IMR-90 (cell line): ENCODE results near the gene ELFN2. TPM values are rescaled to one million over a fixed set of nuclear protein-coding genes. Genes with fewer than 3 reads are reported as not detected.

Experiments
- ATAC-seq: fragments of 200-7000 bp; cut with Tn5 transposase; 2 replicates; pipeline ENCODE4 v1.9.1; 2020; ENCODE audit warnings: low read depth, mild to moderate bottlenecking, moderate library complexity
- BruUV-seq: library from RNA; stranded (reverse); fragments of 400-500 nt; replicated peaks from 2 replicates; lab custom pipeline; 2021; lab: Mats Ljungman, UMichigan
- CTCF ChIA-PET: fragments of 300-600 bp; formaldehyde crosslinking; extraction: SDS; loops from one replicate; lab custom pipeline; 2021; ENCODE audit warnings: antibody characterized with exemption; lab: Yijun Ruan, JAX
- POLR2A ChIA-PET: fragments of 300-600 bp; sonication (Branson Sonifier 250); formaldehyde crosslinking; loops from one replicate; lab custom pipeline; 2022; ENCODE audit warnings: antibody characterized with exemption; ENCODE audit not compliant: unreplicated experiment; lab: Charles Lee
- DNase-seq: peaks from one replicate; pipeline ENCODE4 v3.0.0; 2013
- H2AFZ ChIP-seq: replicated peaks from 2 replicates; pipeline ENCODE3; 2013; ENCODE audit warnings: low read length, mild to moderate bottlenecking; ENCODE audit not compliant: poor library complexity
- H2AK5ac ChIP-seq: 2 replicates; pipeline ENCODE4 v1.6.1; 2013; ENCODE audit warnings: low read depth, low read length, inconsistent platforms
- H2AK9ac ChIP-seq: replicated peaks from 2 replicates; pipeline ENCODE3; 2013; ENCODE audit warnings: mild to moderate bottlenecking, low read depth, low read length, moderate library complexity; ENCODE audit not compliant: poor library complexity
- H2BK120ac ChIP-seq: 2 replicates; pipeline ENCODE4 v1.6.1; 2013; ENCODE audit warnings: low read depth, low read length, inconsistent platforms
- H2BK15ac ChIP-seq: 3 replicates; pipeline ENCODE4 v1.6.1; 2013; ENCODE audit warnings: low read depth, low read length, inconsistent platforms
- H2BK20ac ChIP-seq: 2 replicates; pipeline ENCODE4 v1.6.1; 2013; ENCODE audit warnings: low read depth, mild to moderate bottlenecking, inconsistent platforms, low read length, moderate library complexity
- H2BK5ac ChIP-seq: 2 replicates; pipeline ENCODE4 v1.6.1; 2013; ENCODE audit warnings: mild to moderate bottlenecking, low read depth, low read length, inconsistent platforms; ENCODE audit not compliant: poor library complexity, severe bottlenecking
- H3K14ac ChIP-seq: replicated peaks from 2 replicates; pipeline ENCODE4 v1.6.1; 2013; ENCODE audit warnings: low read depth, low read length, inconsistent platforms
- H3K18ac ChIP-seq: 2 replicates; pipeline ENCODE4 v1.6.1; 2013; ENCODE audit warnings: low read depth, low read length, control low read depth
- H3K23ac ChIP-seq: 2 replicates; pipeline ENCODE4 v1.6.1; 2013; ENCODE audit warnings: low read depth, low read length, inconsistent platforms
- H3K27ac ChIP-seq: 2 replicates; pipeline ENCODE4 v1.5.1; 2013; ENCODE audit warnings: mild to moderate bottlenecking, control low read depth, low read length; ENCODE audit not compliant: insufficient read depth
- H3K27me3 ChIP-seq: 2 replicates; pipeline ENCODE4 v1.6.1; 2013; ENCODE audit warnings: low read length; ENCODE audit not compliant: control insufficient read depth, insufficient read depth
- H3K36me3 ChIP-seq: 2 replicates; pipeline ENCODE4 v1.6.1; 2013; ENCODE audit warnings: low read length, mixed read lengths; ENCODE audit not compliant: control insufficient read depth, insufficient read depth
- H3K4ac ChIP-seq: 2 replicates; pipeline ENCODE4 v1.6.1; 2013; ENCODE audit warnings: low read depth, low read length, inconsistent platforms
- H3K4me1 ChIP-seq: 2 replicates; pipeline ENCODE4 v1.6.1; 2013; ENCODE audit warnings: low read length, mixed read lengths; ENCODE audit not compliant: control insufficient read depth, insufficient read depth
- H3K4me2 ChIP-seq: 2 replicates; pipeline ENCODE4 v1.6.1; 2013; ENCODE audit warnings: low read depth, mild to moderate bottlenecking, control low read depth, low read length, moderate library complexity
- H3K4me3 ChIP-seq: 2 replicates; pipeline ENCODE4 v1.5.1; 2013; ENCODE audit warnings: low read depth, mild to moderate bottlenecking, control low read depth, low read length, moderate library complexity; ENCODE audit not compliant: insufficient read depth
- H3K56ac ChIP-seq: 2 replicates; pipeline ENCODE4 v1.6.1; 2013; ENCODE audit warnings: low read length, inconsistent platforms; ENCODE audit not compliant: insufficient read depth; ENCODE audit errors: extremely low read depth
- H3K79me1 ChIP-seq, 2 experiments: 2 replicates each; pipeline ENCODE4 v1.6.1; 2013; ENCODE audit warnings: low read length in 2 of 2, inconsistent platforms in 1 of 2, low read depth in 1 of 2
- H3K9ac ChIP-seq: 2 replicates; pipeline ENCODE4 v1.6.1; 2013; ENCODE audit warnings: low read depth, low read length, control low read depth
- H3K9me1 ChIP-seq: 2 replicates; pipeline ENCODE4 v1.6.1; 2013; ENCODE audit warnings: low read length, inconsistent platforms; ENCODE audit not compliant: insufficient read depth
- H3K9me3 ChIP-seq: 2 replicates; pipeline ENCODE4 v1.6.1; 2013; ENCODE audit warnings: low read length; ENCODE audit not compliant: control insufficient read depth, insufficient read depth
- H4K20me1 ChIP-seq: 2 replicates; pipeline ENCODE4 v1.6.1; 2013; ENCODE audit warnings: low read length, inconsistent platforms; ENCODE audit not compliant: insufficient read depth
- H4K5ac ChIP-seq: 2 replicates; pipeline ENCODE4 v1.6.1; 2013; ENCODE audit warnings: mild to moderate bottlenecking, low read depth, low read length, control low read depth
- H4K8ac ChIP-seq, 2 experiments: 2 replicates each; pipeline ENCODE4 v1.6.1; 2013; ENCODE audit warnings: low read depth in 2 of 2, low read length in 2 of 2, control low read depth in 1 of 2, inconsistent platforms in 1 of 2
- H4K91ac ChIP-seq: 2 replicates; pipeline ENCODE4 v1.6.1; 2013; ENCODE audit warnings: low read depth, low read length, inconsistent platforms; ENCODE audit not compliant: insufficient read depth
- MAFK ChIP-seq: IDR thresholded peaks from 2 replicates; pipeline ENCODE4 v1.6.1; 2012; ENCODE audit warnings: low read depth, low read length, improper control_type of control experiment
- NFE2L2 ChIP-seq: fragments of 150-350 bp; IDR thresholded peaks from 2 replicates; pipeline ENCODE4 v1.6.1; 2016; ENCODE audit warnings: low read depth, mild to moderate bottlenecking, low read length
- RFX5 ChIP-seq: IDR thresholded peaks from 2 replicates; pipeline ENCODE4 v1.8.0; 2012; ENCODE audit warnings: low read depth, mild to moderate bottlenecking, low read length, moderate library complexity
- SMC3 ChIP-seq: fragments of 150-350 bp; IDR thresholded peaks from 2 replicates; pipeline ENCODE4 v1.6.1; 2016; ENCODE audit warnings: low read depth, mild to moderate bottlenecking, antibody characterized with exemption, low read length, moderate library complexity
- WGBS, 2 experiments: methylation state at CpG; one replicate each; pipeline versions ENCODE4 v1.1.5 to v1.1.7; 2013; ENCODE audit warnings: missing lambda C conversion rate in 2 of 2; ENCODE audit not compliant: insufficient read length in 1 of 2; ENCODE audit errors: extremely low coverage in 2 of 2; 5-methylcytosine and 5-hydroxymethylcytosine counted together
- dilution Hi-C: fragments of 300-500 bp; cut with HindIII; formaldehyde crosslinking; loops from one replicate; pipeline ENCODE4 v1.14.3; 2018; ENCODE audit warnings: low sequenced_read_pairs; ENCODE audit not compliant: unreplicated experiment
- in situ Hi-C: fragments of 300-500 bp; cut with MboI; formaldehyde crosslinking; loops from 3 replicates; pipeline ENCODE4 v1.14.3; 2019; ENCODE audit warnings: low sequenced_read_pairs, inconsistent platforms, mixed read lengths
- intact Hi-C: fragments of 100-400 bp; cut with micrococcal nuclease; formaldehyde crosslinking; loops from 2 replicates; pipeline ENCODE4 v1.10.0; 2022
- polyA plus RNA-seq, 3 experiments: library from polyadenylated mRNA; depleted of rRNA; stranded (reverse); fragments of >200 nt; gene quantifications; 2 replicates each; pipeline ENCODE4 v1.2.3, GENCODE V29; 2012; ENCODE audit warnings: low replicate concordance in 1 of 3
- total RNA-seq: library from RNA; depleted of rRNA; stranded (reverse); fragments of >200 nt; gene quantifications from 2 replicates; pipeline ENCODE4 v1.2.3, GENCODE V29; 2012
- TF ChIP-seq, protein P1 (sequence below): fragments of 150-350 bp; IDR thresholded peaks from 2 replicates; pipeline ENCODE4 v1.6.1; 2016; ENCODE audit warnings: low read depth, mild to moderate bottlenecking, low read length, moderate library complexity, borderline replicate concordance
- TF ChIP-seq, protein P2 (sequence below): fragments of 150-350 bp; IDR thresholded peaks from 2 replicates; pipeline ENCODE4 v1.6.1; 2017; ENCODE audit warnings: mild to moderate bottlenecking, antibody characterized with exemption, low read length, low read depth

Gene ELFN2
- total and polyA plus RNA-seq, 2 of the 4 experiments (the other 2 are of a cell fraction): 0.72 to 5.0 TPM

DNA sequence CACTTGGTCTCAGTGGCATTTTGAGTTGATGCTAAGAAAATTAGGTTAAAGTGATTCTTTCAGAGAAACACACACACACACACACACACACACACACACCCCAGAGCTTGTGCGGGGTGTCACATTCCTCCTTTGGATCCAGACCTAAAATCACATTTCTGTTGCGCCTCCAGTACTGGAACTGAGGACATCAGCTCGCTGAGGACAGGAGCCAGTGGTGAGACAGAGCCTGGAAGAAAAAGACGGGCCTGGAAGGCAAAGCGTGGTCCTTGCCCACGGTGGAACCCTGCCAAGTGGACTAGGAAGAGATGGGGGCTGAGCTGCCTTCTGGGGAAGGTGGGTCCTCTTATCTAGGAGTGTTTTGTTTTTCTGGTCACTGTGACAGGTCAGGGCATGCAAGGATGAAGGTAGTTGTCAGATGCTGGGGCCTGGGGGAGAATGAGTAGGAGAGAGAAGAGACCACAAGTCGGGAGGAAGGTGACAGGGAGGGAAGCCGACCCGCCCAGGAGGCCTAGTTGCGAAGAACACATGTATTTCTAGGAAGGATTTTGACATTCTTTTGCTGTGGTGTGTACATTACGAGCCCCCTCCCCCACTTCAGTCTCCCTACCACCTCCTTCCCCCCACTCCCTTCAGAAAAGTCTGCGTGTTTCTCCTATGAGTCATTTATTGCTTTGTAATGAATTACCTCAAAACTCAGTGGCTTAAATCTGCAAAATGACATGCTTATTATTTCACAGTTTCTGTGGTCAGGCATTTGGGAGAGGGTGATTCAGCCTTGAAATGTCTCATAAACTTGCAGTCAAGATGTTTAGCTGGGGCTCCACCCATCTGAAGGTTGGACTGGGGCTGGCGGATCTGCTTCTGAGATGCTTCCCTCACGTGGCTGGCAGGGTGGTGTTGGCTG, 4.8 kb upstream of the ELFN2 start (continued):
- TF ChIP-seq, protein P1, sequence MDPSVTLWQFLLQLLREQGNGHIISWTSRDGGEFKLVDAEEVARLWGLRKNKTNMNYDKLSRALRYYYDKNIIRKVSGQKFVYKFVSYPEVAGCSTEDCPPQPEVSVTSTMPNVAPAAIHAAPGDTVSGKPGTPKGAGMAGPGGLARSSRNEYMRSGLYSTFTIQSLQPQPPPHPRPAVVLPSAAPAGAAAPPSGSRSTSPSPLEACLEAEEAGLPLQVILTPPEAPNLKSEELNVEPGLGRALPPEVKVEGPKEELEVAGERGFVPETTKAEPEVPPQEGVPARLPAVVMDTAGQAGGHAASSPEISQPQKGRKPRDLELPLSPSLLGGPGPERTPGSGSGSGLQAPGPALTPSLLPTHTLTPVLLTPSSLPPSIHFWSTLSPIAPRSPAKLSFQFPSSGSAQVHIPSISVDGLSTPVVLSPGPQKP: no peak
- TF ChIP-seq SMC3: peak; percentile 17; the same call in 1 of the 2 replicates

DNA sequence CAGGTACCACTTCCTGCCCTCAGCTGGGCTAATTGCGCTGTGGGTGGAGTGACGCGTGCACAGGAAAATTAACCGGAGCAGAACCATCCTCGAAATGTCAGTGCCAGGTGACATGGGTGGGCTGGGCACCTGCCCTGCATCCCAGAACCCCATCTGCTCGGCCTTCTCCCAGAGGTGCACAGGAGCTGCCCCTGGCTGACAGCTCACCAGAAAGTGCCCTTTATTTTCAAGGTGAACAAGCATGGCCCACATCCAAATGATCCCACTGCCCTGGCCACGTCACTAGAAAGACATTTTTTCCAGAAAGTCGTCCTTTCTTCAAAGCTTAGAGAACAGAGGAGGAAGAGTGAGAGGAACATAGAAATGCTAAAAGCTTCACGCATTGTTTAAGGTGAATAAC, 4.1 kb upstream of the ELFN2 start:
- Histone ChIP-seq H3K4ac (peak overlapping the region; percentile 99), H3K27me3 (no peaks in the 10 kb centered on the region), H2BK120ac (peak overlapping the region; percentile 99), H4K5ac (peak overlapping the region; percentile 53; the same call in 1 of the 2 replicates), H3K14ac (peak overlapping the region; percentile 97), H2AK5ac (peak overlapping the region; percentile 92), H3K36me3 (no peaks in the 10 kb centered on the region), H2AFZ (peak overlapping the region; percentile 61), H3K18ac (peak overlapping the region; percentile 63; the same call in 1 of the 2 replicates), H3K79me1 (peaks cover 1 to 12% of the 10 kb centered on the region in 2 experiments; a peak in 1 of 4 replicates), H3K27ac (peak overlapping the region; percentile 32; the same call in 1 of the 2 replicates), H2AK9ac (peak overlapping the region; percentile 52), H4K8ac (peak overlapping the region; percentile 86), H2BK15ac (peak overlapping the region; percentile 95), H3K23ac (peak overlapping the region; percentile 97), H4K91ac (peak overlapping the region; percentile 98), H3K4me1 (peaks cover 12% of the 10 kb centered on the region), H3K4me2 (no peak overlapping the region), H3K56ac (peak overlapping the region; percentile 95; the same call in 1 of the 2 replicates), H3K4me3 (no peak overlapping the region), H2BK5ac (peak overlapping the region; percentile 96), H3K9me3 (peaks cover 19% of the 10 kb centered on the region), H2BK20ac (peak overlapping the region; percentile 99), H3K9ac (no peak overlapping the region; the same call in 1 of the 2 replicates), H4K20me1 (peaks cover 3% of the 10 kb centered on the region; the same call in 1 of the 2 replicates), H3K9me1 (peaks cover 22% of the 10 kb centered on the region)
- ATAC-seq (no peak), DNase-seq (peak; percentile 12)
- POLR2A ChIA-PET: no interaction called here
- CTCF ChIA-PET: no interaction called here
- intact Hi-C loops (no loop called here), dilution Hi-C loops (no loop called here), in situ Hi-C loops (no loop called here)
- TF ChIP-seq RFX5 (no peak), NFE2L2 (no peak), MAFK (no peak)
- TF ChIP-seq, protein P2, sequence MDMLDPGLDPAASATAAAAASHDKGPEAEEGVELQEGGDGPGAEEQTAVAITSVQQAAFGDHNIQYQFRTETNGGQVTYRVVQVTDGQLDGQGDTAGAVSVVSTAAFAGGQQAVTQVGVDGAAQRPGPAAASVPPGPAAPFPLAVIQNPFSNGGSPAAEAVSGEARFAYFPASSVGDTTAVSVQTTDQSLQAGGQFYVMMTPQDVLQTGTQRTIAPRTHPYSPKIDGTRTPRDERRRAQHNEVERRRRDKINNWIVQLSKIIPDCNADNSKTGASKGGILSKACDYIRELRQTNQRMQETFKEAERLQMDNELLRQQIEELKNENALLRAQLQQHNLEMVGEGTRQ: no peak
- BruUV-seq: no TSS peak
- 95% methylated on average over 5 of the region's 9 CpGs; no CpG with 5 or more reads in 1 of the 2 experiments for WGBS, 2 experiments
